GM12874 (cell line): ENCODE measurements around the gene TMEM171.

ENCODE experiments used
- CTCF ChIP-seq: IDR thresholded peaks from 2 replicates; pipeline ENCODE4 v1.5.1; 2011; ENCODE audit warnings: low read depth, mild to moderate bottlenecking, control low read depth, low read length, moderate library complexity; ENCODE audit not compliant: insufficient read depth

The TMEM171 gene

GRCh38 chr5:73172951-73173350 is 52.6 kb downstream of the TMEM171 start, which contains the start of gene TMEM174:
Gene TMEM174, plus strand, starts transcription at chr5:73173193. Its CDS starts 51 bp downstream, at chr5:73173244.
- TF ChIP-seq CTCF = no peak

- TF ChIP-seq CTCF = no peak
Observed at GRCh38 chr5:73174100-73174815, 53.9 kb downstream of the TMEM171 start.

- no peak for TF ChIP-seq CTCF
Observed at GRCh38 chr5:73176250-73176649, 55.9 kb downstream of the TMEM171 start.

- TF ChIP-seq CTCF = no peak
Observed at GRCh38 chr5:73178265-73178664, 57.9 kb downstream of the TMEM171 start.

GRCh38 chr5:73179730-73180129 is 59.4 kb downstream of the TMEM171 start:
- TF ChIP-seq CTCF = no peak

GRCh38 chr5:73180566-73180965 is 60.2 kb downstream of the TMEM171 start:
- TF ChIP-seq CTCF = no peak
